ENCODE results near the gene PFKFB2. TPM values are rescaled to one million over a fixed set of nuclear protein-coding genes. Genes with fewer than 3 reads are reported as not detected.

The PFKFB2 gene
- total RNA-seq = 1 to 10 TPM; 3.2 to 4.0 TPM
- 2.9 TPM for polyA plus RNA-seq (2013, experiment 1 of 2)
- 2.1 TPM for polyA plus RNA-seq (2013, experiment 2 of 2)
- 4.7 to 28.8 (median 10.5) reads per million in 172 experiments for total RNA-seq

GRCh38 chr1:207052911-207053769 is at the start of gene PFKFB2:
Gene PFKFB2 (plus strand): TSS chr1:207053275. CDS start chr1:207054718, 1,443 bp downstream.
- peak within 1 kb of the TSS; percentile 66 for H3K4me3 ChIP-seq (ENCODE audit: low read length)
- DNase-seq (peak; percentile 85 to 97 (median 94)), ATAC-seq (ENCODE audit: poor library complexity) (peak; percentile 87)
- no peaks in the 10 kb centered on the region for H3K9me3 ChIP-seq (ENCODE audit: control insufficient read depth in 1 of 2, insufficient read depth in 1 of 2, low read length in 2 of 2)
- H3K4me1 ChIP-seq (ENCODE audit: insufficient read depth, low read length) = peaks cover 29% of the 10 kb centered on the region
- intact Hi-C loops (cut with DNase I, micrococcal nuclease) = loop anchor here (2.0 to 10.0 kb wide), 4 partner anchors 18 to 702 kb away; partner anchors contain the start of genes CD55 (in 2 of the 2) and CD46 (in 1 of the 2)
- peak within 1 kb of the TSS; percentile 24 to 50 for H3K27ac ChIP-seq (ENCODE audit: low read depth in 1 of 2, low read length in 2 of 2)
- Mint-ChIP-seq H3K9me3 (no peaks in the 10 kb centered on the region), H3K4me3 (peak within 1 kb of the TSS; percentile 98), H3K4me1 (ENCODE audit: low read depth) (peaks cover 56% of the 10 kb centered on the region), H3K27ac (peak within 1 kb of the TSS; percentile 93), H3K27me3 (no peaks in the 10 kb centered on the region), H3K36me3 (ENCODE audit: low read depth) (peaks cover 29% of the 10 kb centered on the region)
- POLR2A ChIA-PET = interaction anchor here (0.7 to 1.9 kb wide), 10 partner anchors 15 to 1767 kb away, joined by 3 to 17 read pairs (median 4); partner anchors contain the start of genes CD55, FCMR and IKBKE
- no peak for TF ChIP-seq CTCF (IDR thresholded peaks at IDR 0.05)
- H3K36me3 ChIP-seq (ENCODE audit: insufficient read depth, low read length) = peaks cover 14% of the 10 kb centered on the region
- no peaks in the 10 kb centered on the region for H3K27me3 ChIP-seq (ENCODE audit: control insufficient read depth in 1 of 2, insufficient read depth in 2 of 2, low read length in 2 of 2)
- CTCF ChIA-PET = interaction anchor here (0.7 to 1.5 kb wide), 7 partner anchors 18 to 352 kb away, joined by 3 to 5 read pairs (median 3); partner anchors contain the start of gene CD55

GRCh38 chr1:207004931-207005830 is 47.9 kb upstream of the PFKFB2 start:
- H3K9me3 Mint-ChIP-seq = no peaks in the 10 kb centered on the region
- peak; percentile 7 to 63 (median 20) for DNase-seq
- POLR2A ChIA-PET = interaction anchor here (0.5 kb wide), 1 partner anchor 93 kb away, joined by 3 read pairs; no protein-coding TSS in a partner anchor

More at GRCh38 chr1:207004931-207005830, 47.9 kb upstream of the PFKFB2 start:
- Mint-ChIP-seq H3K27me3 (peaks cover 3% of the 10 kb centered on the region), H3K4me3 (no peak overlapping the region), H3K36me3 (ENCODE audit: low read depth) (no peaks in the 10 kb centered on the region), H3K27ac (no peak overlapping the region), H3K4me1 (ENCODE audit: low read depth) (no peaks in the 10 kb centered on the region)
- Histone ChIP-seq H3K4me1 (ENCODE audit: insufficient read depth, low read length) (no peaks in the 10 kb centered on the region), H3K27ac (ENCODE audit: low read depth in 1 of 2, low read length in 2 of 2) (no peak overlapping the region), H3K27me3 (ENCODE audit: control insufficient read depth in 1 of 2, insufficient read depth in 2 of 2, low read length in 2 of 2) (no peaks in the 10 kb centered on the region), H3K9me3 (ENCODE audit: control insufficient read depth in 1 of 2, insufficient read depth in 1 of 2, low read length in 2 of 2) (no peaks in the 10 kb centered on the region), H3K36me3 (ENCODE audit: insufficient read depth, low read length) (no peaks in the 10 kb centered on the region), H3K4me3 (ENCODE audit: low read length) (no peak overlapping the region)
- intact Hi-C loops (cut with DNase I, micrococcal nuclease) = loop anchor here in 1 of 2 experiments (2.0 kb wide), 1 partner anchor 74 kb away; no protein-coding TSS in a partner anchor
- TF ChIP-seq CTCF (IDR thresholded peaks at IDR 0.05) = peak; percentile 76
- ATAC-seq (ENCODE audit: poor library complexity) = no peak
- CTCF ChIA-PET = no interaction called here
